Astrocyte of the spinal cord (primary cell): ENCODE results near the gene LPAR3.

ENCODE experiments used
- DNase-seq: peaks from one replicate; pipeline ENCODE4 v3.0.0; 2011; ENCODE audit warnings: low read depth, low spot score
- H3K4me3 ChIP-seq: 2 replicates; pipeline ENCODE4 v1.5.1; 2011; ENCODE audit warnings: low read depth, mild to moderate bottlenecking, low read length, moderate library complexity
- CTCF ChIP-seq: IDR thresholded peaks from 2 replicates; pipeline ENCODE4 v1.5.1; 2012; ENCODE audit warnings: low read depth, mild to moderate bottlenecking, low read length, inconsistent platforms
- in situ Hi-C: cut with HindIII; loops from 2 replicates; pipeline ENCODE4 v1.10.0; 2017; ENCODE audit warnings: low sequenced_read_pairs

Gene LPAR3

DNA sequence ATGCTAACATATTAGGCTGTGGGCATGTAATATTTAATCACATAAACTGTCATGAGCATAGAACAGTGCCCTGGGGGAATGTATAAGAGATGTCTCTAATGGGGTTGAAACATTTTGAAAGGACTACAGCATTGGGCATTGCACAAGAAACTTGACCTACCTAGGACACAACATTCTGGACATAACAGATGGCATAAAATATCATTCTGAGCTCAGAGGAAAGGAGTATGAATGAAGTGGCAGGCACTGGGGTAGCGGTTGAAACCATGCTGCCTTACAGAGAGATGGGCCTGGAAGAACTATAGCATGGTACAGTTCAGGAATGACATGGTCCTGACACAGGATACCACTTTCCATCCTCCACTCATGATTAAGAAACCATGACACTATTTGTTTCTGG is 69.0 kb downstream of the LPAR3 start:
- no peak overlapping the region for H3K4me3 ChIP-seq
- TF ChIP-seq CTCF = no peak
- in situ Hi-C loops = no loop called here
- no peak for DNase-seq

DNA sequence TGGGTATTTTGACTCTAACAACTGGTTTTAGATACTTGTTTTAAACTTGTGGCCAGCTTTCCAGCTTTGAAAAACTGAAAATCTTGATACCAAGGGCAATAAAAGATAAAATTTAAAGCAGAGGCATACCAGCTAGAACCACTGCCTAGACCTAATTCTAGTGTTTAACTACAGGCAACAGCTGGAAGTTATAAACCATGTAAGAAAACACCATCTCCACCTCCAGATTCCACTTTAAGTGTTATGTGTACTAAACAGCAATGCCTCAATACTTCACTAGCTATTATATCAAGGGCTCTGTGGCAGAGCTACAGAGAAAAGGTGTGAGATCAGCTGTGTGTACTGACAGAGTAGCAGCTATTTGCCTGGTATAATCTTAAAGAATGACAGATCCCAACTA is 69.5 kb downstream of the LPAR3 start:
- no peak for DNase-seq
- no peak overlapping the region for H3K4me3 ChIP-seq
- in situ Hi-C loops = no loop called here
- TF ChIP-seq CTCF = no peak

DNA sequence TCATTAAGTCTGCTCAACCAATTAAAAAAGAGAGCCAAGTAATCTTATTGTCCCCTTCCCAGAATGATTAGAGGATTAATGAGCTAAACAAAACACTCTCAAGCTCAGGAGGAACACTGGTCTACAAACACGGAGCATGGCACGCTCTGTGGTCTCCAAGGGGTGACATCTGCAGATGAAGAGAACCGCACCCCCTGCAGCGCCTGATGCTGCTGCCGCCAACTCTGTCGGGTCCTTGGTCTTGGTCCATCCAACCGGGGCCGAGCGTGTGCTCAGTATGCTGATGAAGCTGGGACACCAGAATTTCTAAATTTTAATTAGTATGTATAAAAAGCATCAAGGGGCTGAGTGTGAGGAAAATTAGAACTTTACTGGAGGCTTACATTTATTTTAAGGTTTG is 82.7 kb downstream of the LPAR3 start:
- no peak overlapping the region for H3K4me3 ChIP-seq
- TF ChIP-seq CTCF = no peak
- DNase-seq = no peak
- in situ Hi-C loops = no loop called here

DNA sequence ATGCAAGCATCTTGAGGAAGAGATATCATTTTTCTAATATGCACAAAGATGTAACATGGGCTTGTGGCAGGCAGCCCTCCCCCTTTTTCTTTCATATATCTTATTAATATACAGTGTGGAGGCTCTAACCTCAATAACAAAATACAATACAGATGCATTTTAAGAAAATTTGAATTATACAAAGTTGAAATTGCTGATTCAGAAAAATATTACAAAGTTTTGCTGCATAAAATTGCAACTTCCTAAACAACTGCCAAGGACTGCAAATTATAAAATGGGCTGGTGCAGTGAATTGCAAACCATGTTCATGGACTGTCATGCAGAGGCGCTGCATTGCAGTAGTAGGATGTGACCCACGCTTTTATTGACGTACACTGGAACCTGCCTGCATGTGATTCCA is 84.0 kb downstream of the LPAR3 start:
- no peak for TF ChIP-seq CTCF
- in situ Hi-C loops = no loop called here
- no peak overlapping the region for H3K4me3 ChIP-seq
- no peak for DNase-seq

DNA sequence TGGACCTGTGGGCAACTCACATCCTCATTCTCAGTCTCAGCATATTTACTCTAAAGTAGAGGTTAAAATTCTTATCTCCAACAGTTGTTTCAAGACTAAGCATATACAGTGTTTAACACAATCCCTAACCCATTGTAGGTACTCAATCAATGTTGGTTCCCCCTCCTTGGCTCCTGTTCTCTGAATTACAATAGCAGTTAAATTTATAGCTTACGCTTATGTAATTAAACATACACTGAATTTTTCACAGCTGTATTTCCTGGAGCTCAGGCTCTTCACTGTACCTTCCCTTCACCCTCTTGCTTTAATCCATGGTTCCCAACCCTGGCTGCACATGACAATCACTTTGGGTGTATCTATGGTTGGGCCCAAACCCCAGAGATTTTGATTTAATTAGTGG is 89.4 kb downstream of the LPAR3 start:
- TF ChIP-seq CTCF = no peak
- DNase-seq = no peak
- no peak overlapping the region for H3K4me3 ChIP-seq
- in situ Hi-C loops = no loop called here

GRCh38 chr1:84802567-84803232 is 90.3 kb downstream of the LPAR3 start:
- DNase-seq = no peak

More at GRCh38 chr1:84802567-84803232, 90.3 kb downstream of the LPAR3 start:
- TF ChIP-seq CTCF = no peak
- no peak overlapping the region for H3K4me3 ChIP-seq
- in situ Hi-C loops = no loop called here
